Neuronal stem cell (in vitro differentiated cells): Measurements from ENCODE around the gene GSAP.
"Not testable (repeated sequence)": the region's sequence is repeated elsewhere in the genome, so short reads cannot be mapped to it uniquely, and the experiment has no call there.

ENCODE experiments used
- DNase-seq: peaks from one replicate; pipeline ENCODE4 v3.0.0-alpha.2; 2013; ENCODE audit warnings: low spot score
- H2AFZ ChIP-seq: one replicate; pipeline ENCODE4 v1.6.1; 2013; ENCODE audit warnings: mild to moderate bottlenecking, low read length, inconsistent platforms
- H2AK5ac ChIP-seq: 2 replicates; pipeline ENCODE4 v1.6.1; 2013; ENCODE audit warnings: low read depth, mild to moderate bottlenecking, inconsistent platforms, low read length, moderate library complexity, mixed read lengths
- H2BK120ac ChIP-seq: 2 replicates; pipeline ENCODE4 v1.6.1; 2013; ENCODE audit warnings: low read depth, mild to moderate bottlenecking, inconsistent platforms, low read length, moderate library complexity, mixed read lengths
- H2BK12ac ChIP-seq: one replicate; pipeline ENCODE4 v1.6.1; 2013; ENCODE audit warnings: low read length, inconsistent platforms
- H2BK15ac ChIP-seq: 2 replicates; pipeline ENCODE4 v1.6.1; 2013; ENCODE audit warnings: mild to moderate bottlenecking, low read length, inconsistent platforms, mixed read lengths
- H2BK5ac ChIP-seq: one replicate; pipeline ENCODE4 v1.6.1; 2013; ENCODE audit warnings: inconsistent platforms, mild to moderate bottlenecking, low read length, moderate library complexity
- H3K14ac ChIP-seq: one replicate; pipeline ENCODE4 v1.6.1; 2013; ENCODE audit warnings: low read length, inconsistent platforms
- H3K18ac ChIP-seq: 2 replicates; pipeline ENCODE4 v1.6.1; 2013; ENCODE audit warnings: low read length, inconsistent platforms
- H3K23ac ChIP-seq: 2 replicates; pipeline ENCODE4 v1.6.1; 2013; ENCODE audit warnings: low read depth, mild to moderate bottlenecking, mixed read lengths, low read length, inconsistent platforms; ENCODE audit not compliant: poor library complexity
- H3K27ac ChIP-seq: replicated peaks from 3 replicates; pipeline ENCODE4 v1.5.1; 2013; ENCODE audit warnings: low read length, inconsistent platforms
- H3K27me3 ChIP-seq, 3 experiments: 2 replicates each; pipeline ENCODE4 v1.6.1; 2013; ENCODE audit warnings: low read length in 3 of 3, mild to moderate bottlenecking in 2 of 3, inconsistent platforms in 1 of 3, low read depth in 1 of 3, mixed read lengths in 1 of 3, moderate library complexity in 1 of 3; ENCODE audit not compliant: control insufficient read depth in 3 of 3, insufficient read depth in 3 of 3
- H3K36me3 ChIP-seq, 2 donors: replicated peaks in 1 of 2; 2 replicates each; pipeline ENCODE4 v1.6.1; 2013; ENCODE audit warnings: low read length in 2 of 2; ENCODE audit not compliant: control insufficient read depth in 2 of 2, insufficient read depth in 2 of 2
- H3K4ac ChIP-seq: 2 replicates; pipeline ENCODE4 v1.6.1; 2013; ENCODE audit warnings: inconsistent platforms, mild to moderate bottlenecking, low read length, moderate library complexity
- H3K4me1 ChIP-seq, 2 donors: 1 replicate in 1 of 2; 2 replicates in 1 of 2; pipeline ENCODE4 v1.6.1; 2013; ENCODE audit warnings: low read length in 2 of 2, low read depth in 1 of 2; ENCODE audit not compliant: control insufficient read depth in 2 of 2, insufficient read depth in 1 of 2
- H3K4me2 ChIP-seq: one replicate; pipeline ENCODE4 v1.6.1; 2013; ENCODE audit warnings: mild to moderate bottlenecking, low read length, inconsistent platforms; ENCODE audit not compliant: insufficient read depth, poor library complexity, severe bottlenecking
- H3K4me3 ChIP-seq, 2 donors: 2 replicates each; pipeline ENCODE4 v1.5.1; 2013; ENCODE audit warnings: low read length in 2 of 2, mild to moderate bottlenecking in 2 of 2, inconsistent platforms in 1 of 2, moderate library complexity in 1 of 2
- H3K79me1 ChIP-seq: one replicate; pipeline ENCODE4 v1.6.1; 2013; ENCODE audit warnings: low read depth, mild to moderate bottlenecking, inconsistent platforms, low read length, moderate library complexity
- H3K9ac ChIP-seq: one replicate; pipeline ENCODE4 v1.6.1; 2013; ENCODE audit warnings: mild to moderate bottlenecking, low read depth, low read length, inconsistent platforms; ENCODE audit not compliant: poor library complexity
- H3K9me3 ChIP-seq, 2 donors: replicated peaks in 1 of 2; 2 replicates each; pipeline versions ENCODE3 to v1.6.1; 2013; ENCODE audit warnings: low read length in 2 of 2, mild to moderate bottlenecking in 2 of 2, inconsistent platforms in 1 of 2, low read depth in 1 of 2, mixed read lengths in 1 of 2, moderate library complexity in 1 of 2; ENCODE audit not compliant: control insufficient read depth in 2 of 2, insufficient read depth in 1 of 2
- H4K8ac ChIP-seq: one replicate; pipeline ENCODE4 v1.6.1; 2013; ENCODE audit warnings: low read depth, mild to moderate bottlenecking, inconsistent platforms, low read length, moderate library complexity
- H4K91ac ChIP-seq: one replicate; pipeline ENCODE4 v1.6.1; 2013; ENCODE audit warnings: low read length, low read depth, mild to moderate bottlenecking, inconsistent platforms; ENCODE audit not compliant: poor library complexity
- WGBS, 2 donors: extraction: QIAGEN DNeasy Blood & Tissue Kit; methylation state at CpG; one replicate each; pipeline ENCODE4 v1.1.7; 2013; ENCODE audit warnings: missing lambda C conversion rate in 2 of 2, mixed read lengths in 1 of 2; ENCODE audit not compliant: insufficient read length in 2 of 2, insufficient replicate concordance in 1 of 2; ENCODE audit errors: extremely low coverage in 2 of 2; 5-methylcytosine and 5-hydroxymethylcytosine counted together

GSAP gene

DNA sequence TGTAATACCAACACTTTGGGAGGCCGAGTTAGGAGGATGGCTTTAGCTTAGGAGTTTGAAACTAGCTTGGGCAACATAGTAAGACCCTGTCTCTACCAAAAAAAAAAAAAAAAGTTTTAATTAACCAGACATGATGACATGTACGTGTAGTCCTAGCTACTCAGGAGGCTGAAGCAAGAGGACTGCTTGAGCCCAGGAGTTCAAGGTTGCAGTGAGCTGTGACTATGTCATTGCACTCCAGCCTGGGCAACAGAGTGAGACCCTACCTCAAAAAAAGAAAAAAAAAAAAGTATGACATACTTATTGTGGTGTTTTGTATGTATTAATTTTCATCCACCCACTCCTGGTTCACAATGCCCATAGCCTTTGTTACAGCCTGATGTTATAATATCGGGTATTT, 69.7 kb downstream of the GSAP start:
- H3K79me1 ChIP-seq: no peaks in the 10 kb centered on the region
- H3K27me3 ChIP-seq: no peaks in the 10 kb centered on the region
- no peak overlapping the region for H2BK120ac ChIP-seq
- H3K27ac ChIP-seq: no peak overlapping the region
- no peaks in the 10 kb centered on the region for H3K9me3 ChIP-seq
- no peak for DNase-seq
- H3K18ac ChIP-seq: no peak overlapping the region
- H3K9ac ChIP-seq: no peak overlapping the region
- no peak overlapping the region for H2BK12ac ChIP-seq
- H3K4ac ChIP-seq: no peak overlapping the region
- H3K36me3 ChIP-seq: no peaks in the 10 kb centered on the region
- H2AK5ac ChIP-seq: no peak overlapping the region
- no peak overlapping the region for H3K4me3 ChIP-seq
- H2BK5ac ChIP-seq: no peak overlapping the region
- no peak overlapping the region for H3K14ac ChIP-seq
- no peak overlapping the region for H3K4me2 ChIP-seq
- H4K8ac ChIP-seq: no peak overlapping the region
- WGBS, 2 donors: no CpG with 5 or more reads among the region's 3 CpGs
- no peak overlapping the region for H3K23ac ChIP-seq
- H2AFZ ChIP-seq: no peak overlapping the region
- no peak overlapping the region for H2BK15ac ChIP-seq
- no peak overlapping the region for H4K91ac ChIP-seq
- H3K4me1 ChIP-seq: peaks cover 8 to 10% of the 10 kb centered on the region in 2 donors

- not testable (repeated sequence) for H3K79me1 ChIP-seq, H3K4me3 ChIP-seq, H3K4me1 ChIP-seq, H3K36me3 ChIP-seq, H3K9me3 ChIP-seq, H3K4me2 ChIP-seq, H2BK120ac ChIP-seq, H2AK5ac ChIP-seq, H3K4ac ChIP-seq, H2BK12ac ChIP-seq, H3K14ac ChIP-seq, DNase-seq, H2AFZ ChIP-seq, H2BK15ac ChIP-seq, H2BK5ac ChIP-seq, H3K27ac ChIP-seq, H3K27me3 ChIP-seq, H4K8ac ChIP-seq, H4K91ac ChIP-seq, H3K18ac ChIP-seq, H3K23ac ChIP-seq, H3K9ac ChIP-seq
- no CpG with 5 or more reads among the region's 9 CpGs for WGBS, 2 donors
Observed at GRCh38 chr7:77345426-77345825, 70.7 kb downstream of the GSAP start.

- no peak overlapping the region for H4K91ac ChIP-seq
- peaks cover 0 to 2% of the 10 kb centered on the region in 2 donors for H3K4me1 ChIP-seq
- H4K8ac ChIP-seq: no peak overlapping the region
- no peak overlapping the region for H3K9ac ChIP-seq
- H3K18ac ChIP-seq: no peak overlapping the region
- H2BK120ac ChIP-seq: no peak overlapping the region
- WGBS, 2 donors: no CpG with 5 or more reads among the region's 5 CpGs
- H3K4me2 ChIP-seq: no peak overlapping the region
- H3K4ac ChIP-seq: no peak overlapping the region
- H3K79me1 ChIP-seq: no peaks in the 10 kb centered on the region
- no peak overlapping the region for H2BK12ac ChIP-seq
- no peak overlapping the region for H2AK5ac ChIP-seq
- DNase-seq: no peak
- no peak overlapping the region for H3K23ac ChIP-seq
- no peak overlapping the region for H2BK5ac ChIP-seq
- no peaks in the 10 kb centered on the region for H3K36me3 ChIP-seq
- no peak overlapping the region for H2BK15ac ChIP-seq
- H3K9me3 ChIP-seq: peaks cover 0 to 1% of the 10 kb centered on the region in 2 donors
- no peak overlapping the region for H3K4me3 ChIP-seq
- H3K14ac ChIP-seq: no peak overlapping the region
- no peaks in the 10 kb centered on the region for H3K27me3 ChIP-seq
- no peak overlapping the region for H3K27ac ChIP-seq
- H2AFZ ChIP-seq: no peak overlapping the region
Observed at GRCh38 chr7:77339726-77340125, 76.4 kb downstream of the GSAP start.

DNA sequence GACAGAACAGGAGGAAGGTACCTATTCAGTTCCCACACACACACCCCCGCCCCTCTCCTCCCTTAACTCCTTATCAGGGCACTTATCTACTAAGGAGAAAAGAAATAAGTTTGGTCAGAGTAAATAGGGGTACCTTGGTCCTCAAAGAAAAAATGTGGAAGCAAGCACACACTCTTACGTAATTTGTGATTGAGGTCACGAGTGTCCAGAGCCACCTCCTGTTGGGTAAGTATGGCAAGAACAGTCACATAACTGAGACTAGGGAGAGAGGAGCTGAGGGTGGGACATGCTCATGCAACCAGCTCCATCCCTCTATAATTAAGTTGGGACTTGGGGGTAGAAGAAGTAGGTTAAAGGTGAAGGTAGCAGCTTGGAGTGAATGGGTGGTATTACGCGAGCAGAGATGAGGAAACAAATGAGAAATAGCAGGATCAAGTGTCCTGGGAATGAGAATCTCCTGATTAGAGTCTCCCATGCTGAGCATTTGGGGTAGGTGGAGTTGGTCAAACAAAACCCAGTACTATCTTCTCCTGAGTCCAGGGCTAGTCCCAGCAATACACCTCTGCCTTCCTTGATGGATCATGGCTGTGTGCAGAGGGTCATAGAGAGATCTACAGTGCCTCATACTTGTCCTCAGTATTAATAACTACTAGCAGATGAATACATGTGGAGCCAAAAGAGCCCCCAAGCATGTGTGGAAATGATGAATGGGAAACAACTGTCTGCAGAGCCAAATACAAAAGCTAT, 77.1 kb downstream of the GSAP start:
- H4K8ac ChIP-seq: no peak overlapping the region
- no peak for DNase-seq
- H3K27me3 ChIP-seq: no peaks in the 10 kb centered on the region
- no CpG with 5 or more reads among the region's 5 CpGs for WGBS, 2 donors
- H3K4me3 ChIP-seq: no peak overlapping the region
- H4K91ac ChIP-seq: no peak overlapping the region
- no peak overlapping the region for H2AK5ac ChIP-seq
- H3K4me1 ChIP-seq: peaks cover 0 to 2% of the 10 kb centered on the region in 2 donors
- no peak overlapping the region for H3K9ac ChIP-seq
- H3K14ac ChIP-seq: no peak overlapping the region
- no peak overlapping the region for H2BK15ac ChIP-seq
- no peak overlapping the region for H3K27ac ChIP-seq
- no peaks in the 10 kb centered on the region for H3K79me1 ChIP-seq
- no peak overlapping the region for H3K18ac ChIP-seq
- no peak overlapping the region for H2AFZ ChIP-seq
- H2BK5ac ChIP-seq: no peak overlapping the region
- no peak overlapping the region for H3K4me2 ChIP-seq
- H2BK12ac ChIP-seq: no peak overlapping the region
- no peak overlapping the region for H3K4ac ChIP-seq
- no peak overlapping the region for H2BK120ac ChIP-seq
- no peaks in the 10 kb centered on the region for H3K36me3 ChIP-seq
- H3K23ac ChIP-seq: no peak overlapping the region
- H3K9me3 ChIP-seq: peaks cover 0 to 1% of the 10 kb centered on the region in 2 donors
